ENCODE measurements around the gene RNF167.
A peak's percentile ranks its signal among the peaks of the same experiment; 100 is the strongest.

The RNF167 gene

DNA sequence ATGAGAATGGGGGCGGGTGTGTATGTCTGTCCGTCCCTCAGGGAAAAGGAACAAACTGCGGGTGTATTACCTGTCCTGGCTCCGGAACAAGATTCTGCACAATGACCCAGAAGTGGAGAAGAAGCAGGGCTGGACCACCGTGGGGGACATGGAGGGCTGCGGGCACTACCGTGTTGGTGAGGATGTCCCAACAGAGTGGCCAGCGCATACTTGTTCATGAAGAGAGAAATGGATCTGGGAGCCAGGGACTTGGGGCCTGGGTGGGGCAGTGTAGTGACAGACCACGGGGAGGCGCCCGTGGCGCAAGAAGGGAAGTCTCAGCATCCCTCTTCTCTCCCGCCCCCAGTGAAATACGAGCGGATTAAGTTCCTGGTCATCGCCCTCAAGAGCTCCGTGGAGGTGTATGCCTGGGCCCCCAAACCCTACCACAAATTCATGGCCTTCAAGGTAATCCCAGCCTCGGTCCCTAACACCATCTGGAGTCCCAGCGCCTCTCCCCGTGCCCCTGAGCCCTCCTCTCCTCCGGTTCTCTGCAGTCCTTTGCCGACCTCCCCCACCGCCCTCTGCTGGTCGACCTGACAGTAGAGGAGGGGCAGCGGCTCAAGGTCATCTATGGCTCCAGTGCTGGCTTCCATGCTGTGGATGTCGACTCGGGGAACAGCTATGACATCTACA, 44.3 kb upstream of the RNF167 start:
- TF ChIP-seq, protein P1, sequence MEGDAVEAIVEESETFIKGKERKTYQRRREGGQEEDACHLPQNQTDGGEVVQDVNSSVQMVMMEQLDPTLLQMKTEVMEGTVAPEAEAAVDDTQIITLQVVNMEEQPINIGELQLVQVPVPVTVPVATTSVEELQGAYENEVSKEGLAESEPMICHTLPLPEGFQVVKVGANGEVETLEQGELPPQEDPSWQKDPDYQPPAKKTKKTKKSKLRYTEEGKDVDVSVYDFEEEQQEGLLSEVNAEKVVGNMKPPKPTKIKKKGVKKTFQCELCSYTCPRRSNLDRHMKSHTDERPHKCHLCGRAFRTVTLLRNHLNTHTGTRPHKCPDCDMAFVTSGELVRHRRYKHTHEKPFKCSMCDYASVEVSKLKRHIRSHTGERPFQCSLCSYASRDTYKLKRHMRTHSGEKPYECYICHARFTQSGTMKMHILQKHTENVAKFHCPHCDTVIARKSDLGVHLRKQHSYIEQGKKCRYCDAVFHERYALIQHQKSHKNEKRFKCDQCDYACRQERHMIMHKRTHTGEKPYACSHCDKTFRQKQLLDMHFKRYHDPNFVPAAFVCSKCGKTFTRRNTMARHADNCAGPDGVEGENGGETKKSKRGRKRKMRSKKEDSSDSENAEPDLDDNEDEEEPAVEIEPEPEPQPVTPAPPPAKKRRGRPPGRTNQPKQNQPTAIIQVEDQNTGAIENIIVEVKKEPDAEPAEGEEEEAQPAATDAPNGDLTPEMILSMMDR (IDR thresholded peaks at IDR 0.05; ENCODE audit: low read depth, low read length, missing control alignments) = no peak
- no peak overlapping the region for H3K4me3 ChIP-seq (ENCODE audit: low read depth, low read length)
- no peak for DNase-seq (ENCODE audit: low read depth)

DNA sequence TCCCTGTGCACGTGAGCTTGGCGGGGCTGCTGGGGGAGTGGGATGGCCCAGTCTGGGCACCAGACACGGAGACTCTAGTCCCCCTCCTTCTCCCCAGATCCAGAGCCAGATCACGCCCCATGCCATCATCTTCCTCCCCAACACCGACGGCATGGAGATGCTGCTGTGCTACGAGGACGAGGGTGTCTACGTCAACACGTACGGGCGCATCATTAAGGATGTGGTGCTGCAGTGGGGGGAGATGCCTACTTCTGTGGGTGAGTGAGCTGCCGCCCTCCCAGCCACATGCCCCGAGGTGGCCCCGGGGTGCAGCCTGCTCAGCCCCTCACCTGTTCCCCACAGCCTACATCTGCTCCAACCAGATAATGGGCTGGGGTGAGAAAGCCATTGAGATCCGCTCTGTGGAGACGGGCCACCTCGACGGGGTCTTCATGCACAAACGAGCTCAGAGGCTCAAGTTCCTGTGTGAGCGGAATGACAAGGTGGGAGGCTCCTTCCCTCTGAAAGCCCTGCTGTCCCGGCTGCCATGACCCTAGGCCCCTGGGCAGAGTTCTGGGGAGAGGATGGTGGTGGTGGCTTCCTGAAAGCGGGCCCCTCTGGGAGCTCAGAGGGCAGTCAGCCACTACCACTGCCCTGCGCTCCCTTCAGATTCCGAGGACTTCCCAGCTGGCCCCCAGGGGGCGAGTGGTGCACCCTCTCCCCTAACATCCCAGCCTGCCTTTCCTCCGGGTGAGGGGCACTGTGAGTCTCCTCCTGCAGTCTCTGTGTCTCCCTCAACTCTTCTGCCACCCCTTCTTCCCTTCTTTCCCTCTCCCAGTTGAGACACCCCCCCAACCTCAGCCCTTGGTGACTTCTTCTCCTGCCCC, 43.5 kb upstream of the RNF167 start:
- H3K4me3 ChIP-seq (ENCODE audit: low read depth, low read length) = no peak overlapping the region
- TF ChIP-seq, protein P1 (IDR thresholded peaks at IDR 0.05; ENCODE audit: low read depth, low read length, missing control alignments) = no peak
- no peak for DNase-seq (ENCODE audit: low read depth)

DNA sequence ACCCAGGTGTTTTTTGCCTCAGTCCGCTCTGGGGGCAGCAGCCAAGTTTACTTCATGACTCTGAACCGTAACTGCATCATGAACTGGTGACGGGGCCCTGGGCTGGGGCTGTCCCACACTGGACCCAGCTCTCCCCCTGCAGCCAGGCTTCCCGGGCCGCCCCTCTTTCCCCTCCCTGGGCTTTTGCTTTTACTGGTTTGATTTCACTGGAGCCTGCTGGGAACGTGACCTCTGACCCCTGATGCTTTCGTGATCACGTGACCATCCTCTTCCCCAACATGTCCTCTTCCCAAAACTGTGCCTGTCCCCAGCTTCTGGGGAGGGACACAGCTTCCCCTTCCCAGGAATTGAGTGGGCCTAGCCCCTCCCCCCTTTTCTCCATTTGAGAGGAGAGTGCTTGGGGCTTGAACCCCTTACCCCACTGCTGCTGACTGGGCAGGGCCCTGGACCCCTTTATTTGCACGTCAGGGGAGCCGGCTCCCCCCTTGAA, 42.8 kb upstream of the RNF167 start:
- DNase-seq (ENCODE audit: low read depth) = no peak

DNA sequence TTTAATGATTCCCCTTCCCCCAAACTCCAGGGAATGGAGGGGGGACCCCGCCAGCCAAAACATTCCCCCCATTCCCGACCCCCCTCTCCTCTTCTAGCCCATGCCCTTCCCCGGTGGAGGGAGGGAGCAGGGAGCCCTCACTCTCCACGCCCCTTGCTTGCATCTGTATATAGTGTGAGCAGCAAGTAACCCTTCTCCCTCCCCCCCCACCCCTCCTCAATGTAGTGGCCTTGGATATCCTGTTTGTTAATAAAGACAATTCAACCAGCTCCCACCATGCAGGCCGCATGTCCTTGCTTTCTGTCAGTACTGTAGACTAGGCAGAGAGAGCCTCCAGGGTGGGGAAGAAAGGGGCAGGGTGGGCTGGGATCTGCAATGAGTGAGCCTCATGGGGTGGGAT, 42.3 kb upstream of the RNF167 start:
- DNase-seq (ENCODE audit: low read depth) = no peak
- no peak overlapping the region for H3K4me3 ChIP-seq (ENCODE audit: low read depth, low read length)
- TF ChIP-seq, protein P1 (IDR thresholded peaks at IDR 0.05; ENCODE audit: low read depth, low read length, missing control alignments) = no peak

More for the DNA sequence above, 42.8 kb upstream of the RNF167 start:
- TF ChIP-seq, protein P1 (IDR thresholded peaks at IDR 0.05; ENCODE audit: low read depth, low read length, missing control alignments) = no peak
- H3K4me3 ChIP-seq (ENCODE audit: low read depth, low read length) = no peak overlapping the region

DNA sequence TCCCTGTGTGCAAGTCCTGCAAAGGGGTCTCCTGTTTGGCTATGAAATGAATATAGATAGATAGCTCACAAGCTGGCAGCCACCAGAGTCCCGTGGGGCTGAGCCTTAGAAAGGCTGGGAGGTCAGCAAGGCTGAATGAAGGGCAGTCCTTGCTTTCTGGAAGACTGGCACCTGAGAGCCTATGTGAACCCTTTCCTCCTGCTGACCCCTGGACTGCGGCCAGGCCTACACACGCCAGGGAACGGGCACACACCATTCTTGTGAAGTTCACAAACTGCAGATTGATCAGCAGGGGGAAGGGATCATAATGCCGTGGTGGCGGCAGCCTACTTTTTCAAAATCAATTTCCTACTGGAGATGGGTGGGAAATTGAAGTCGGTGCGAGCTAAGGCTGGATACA, 41.7 kb upstream of the RNF167 start:
- TF ChIP-seq, protein P1 (IDR thresholded peaks at IDR 0.05; ENCODE audit: low read depth, low read length, missing control alignments) = no peak
- no peak for DNase-seq (ENCODE audit: low read depth)
- H3K4me3 ChIP-seq (ENCODE audit: low read depth, low read length) = no peak overlapping the region

DNA sequence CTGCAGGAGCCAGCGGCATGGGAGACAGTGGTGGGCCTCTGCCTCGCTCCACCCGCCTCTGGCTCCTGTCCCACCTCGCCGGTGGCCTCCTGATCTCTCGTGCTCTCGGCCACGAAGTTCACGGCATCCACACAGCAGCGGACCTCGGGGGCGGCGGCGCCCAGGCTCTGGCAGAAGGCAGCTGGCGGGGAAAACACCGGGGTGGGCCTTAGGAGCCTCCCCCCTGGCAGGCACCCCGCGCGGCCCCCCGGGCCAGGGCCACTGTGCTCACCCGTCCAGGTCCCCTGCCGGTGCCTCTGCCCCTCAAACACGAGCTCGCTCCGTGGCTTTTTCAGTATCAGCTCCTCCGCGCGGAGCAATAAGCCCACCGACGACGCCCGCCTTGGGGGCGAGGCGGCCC, 41.1 kb upstream of the RNF167 start:
- TF ChIP-seq, protein P1 (IDR thresholded peaks at IDR 0.05; ENCODE audit: low read depth, low read length, missing control alignments) = no peak
- no peak for DNase-seq (ENCODE audit: low read depth)
- H3K4me3 ChIP-seq (ENCODE audit: low read depth, low read length) = peak overlapping the region; percentile 55

Data from GM12864 (cell line).